B cell (primary cell): ENCODE measurements around the gene VILL.

Experiments used
- EZH2 ChIP-seq: IDR thresholded peaks from 2 replicates; pipeline ENCODE4 v1.6.1; 2012; ENCODE audit warnings: borderline replicate concordance, low read depth, mild to moderate bottlenecking, moderate library complexity, low read length; ENCODE audit not compliant: insufficient read depth, poor library complexity, severe bottlenecking
- TF ChIP-seq, protein P1 (sequence below): fragments of 200-600 bp; IDR thresholded peaks from one replicate; pipeline ENCODE4 v1.8.0; 2022; ENCODE audit warnings: antibody characterized with exemption, mild to moderate bottlenecking

DNA sequence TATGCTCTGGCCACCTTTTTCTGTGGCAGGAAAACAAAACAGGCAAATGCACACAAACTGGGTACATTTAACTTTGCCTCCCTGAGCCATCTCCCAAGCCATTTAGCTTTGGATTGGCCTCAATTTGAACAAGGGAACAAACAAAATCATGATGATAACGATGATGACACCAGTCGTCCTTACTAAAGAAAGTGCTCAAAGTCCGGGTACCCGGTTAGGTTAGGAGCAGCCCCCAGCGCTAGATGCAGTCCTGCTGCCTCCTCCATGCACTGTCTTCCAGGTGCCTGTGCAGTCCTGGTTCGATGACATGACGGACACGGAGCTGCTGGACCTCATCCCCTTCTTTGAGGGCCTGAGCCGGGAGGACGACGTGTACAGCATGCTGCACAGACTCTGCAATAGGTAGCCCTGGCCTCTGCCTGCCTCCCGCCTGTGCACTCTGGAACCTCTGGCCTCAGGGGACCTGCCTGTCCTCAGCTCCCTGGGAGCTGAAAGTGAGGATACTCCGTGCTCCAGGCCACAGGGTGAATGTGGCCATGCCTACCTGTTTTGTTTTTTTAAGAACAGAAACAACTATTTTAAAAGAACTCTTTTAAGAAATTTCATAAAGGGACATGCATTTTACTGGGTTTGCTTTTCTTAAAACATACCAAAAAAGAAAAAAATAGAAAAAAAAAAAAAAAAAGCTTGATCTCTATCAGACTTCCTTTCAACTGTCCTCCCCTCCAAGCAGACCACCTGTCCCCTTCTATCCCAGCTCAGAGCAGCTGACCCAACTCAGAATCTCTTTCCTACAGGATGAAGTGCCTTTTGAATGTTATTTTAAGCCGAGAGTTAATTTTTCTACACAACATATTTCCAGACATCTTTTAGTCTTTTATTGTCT is 9.9 kb upstream of the VILL start:
- TF ChIP-seq, protein P1, sequence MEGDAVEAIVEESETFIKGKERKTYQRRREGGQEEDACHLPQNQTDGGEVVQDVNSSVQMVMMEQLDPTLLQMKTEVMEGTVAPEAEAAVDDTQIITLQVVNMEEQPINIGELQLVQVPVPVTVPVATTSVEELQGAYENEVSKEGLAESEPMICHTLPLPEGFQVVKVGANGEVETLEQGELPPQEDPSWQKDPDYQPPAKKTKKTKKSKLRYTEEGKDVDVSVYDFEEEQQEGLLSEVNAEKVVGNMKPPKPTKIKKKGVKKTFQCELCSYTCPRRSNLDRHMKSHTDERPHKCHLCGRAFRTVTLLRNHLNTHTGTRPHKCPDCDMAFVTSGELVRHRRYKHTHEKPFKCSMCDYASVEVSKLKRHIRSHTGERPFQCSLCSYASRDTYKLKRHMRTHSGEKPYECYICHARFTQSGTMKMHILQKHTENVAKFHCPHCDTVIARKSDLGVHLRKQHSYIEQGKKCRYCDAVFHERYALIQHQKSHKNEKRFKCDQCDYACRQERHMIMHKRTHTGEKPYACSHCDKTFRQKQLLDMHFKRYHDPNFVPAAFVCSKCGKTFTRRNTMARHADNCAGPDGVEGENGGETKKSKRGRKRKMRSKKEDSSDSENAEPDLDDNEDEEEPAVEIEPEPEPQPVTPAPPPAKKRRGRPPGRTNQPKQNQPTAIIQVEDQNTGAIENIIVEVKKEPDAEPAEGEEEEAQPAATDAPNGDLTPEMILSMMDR = no peak
- no peak for TF ChIP-seq EZH2
